ENCODE results near the gene ANXA3.

DNA sequence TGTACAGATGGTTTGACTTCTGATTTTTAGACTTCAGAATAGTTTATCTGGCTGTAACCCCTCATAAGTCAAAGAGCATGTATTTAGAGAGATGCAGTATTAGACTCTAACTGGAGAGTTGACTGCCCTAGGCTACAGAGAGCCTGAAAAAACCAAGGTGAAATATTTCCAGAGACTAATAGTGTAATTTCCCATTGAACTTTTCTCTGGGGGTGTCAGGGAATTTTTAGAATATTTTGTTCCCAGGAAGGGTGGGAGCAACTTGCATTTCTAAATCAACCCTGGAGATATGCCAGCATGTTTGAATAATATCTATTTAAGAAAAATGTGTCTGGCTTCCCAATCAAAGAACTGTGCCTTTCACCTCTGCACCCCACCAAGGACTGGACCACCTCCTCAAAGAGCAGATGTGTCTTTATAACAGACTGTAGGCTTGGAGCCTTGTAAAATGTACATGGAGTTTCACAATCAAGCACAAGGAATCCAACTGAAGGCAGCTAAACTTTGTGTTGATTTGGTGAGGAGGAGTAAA is 2.0 kb downstream of the ANXA3 start:
- no peak for TF ChIP-seq EP300 (IDR thresholded peaks at IDR 0.05; ENCODE audit: low read depth)
- TF ChIP-seq POLR2AphosphoS5 (IDR thresholded peaks at IDR 0.05), result no peak
- TF ChIP-seq, protein P1, sequence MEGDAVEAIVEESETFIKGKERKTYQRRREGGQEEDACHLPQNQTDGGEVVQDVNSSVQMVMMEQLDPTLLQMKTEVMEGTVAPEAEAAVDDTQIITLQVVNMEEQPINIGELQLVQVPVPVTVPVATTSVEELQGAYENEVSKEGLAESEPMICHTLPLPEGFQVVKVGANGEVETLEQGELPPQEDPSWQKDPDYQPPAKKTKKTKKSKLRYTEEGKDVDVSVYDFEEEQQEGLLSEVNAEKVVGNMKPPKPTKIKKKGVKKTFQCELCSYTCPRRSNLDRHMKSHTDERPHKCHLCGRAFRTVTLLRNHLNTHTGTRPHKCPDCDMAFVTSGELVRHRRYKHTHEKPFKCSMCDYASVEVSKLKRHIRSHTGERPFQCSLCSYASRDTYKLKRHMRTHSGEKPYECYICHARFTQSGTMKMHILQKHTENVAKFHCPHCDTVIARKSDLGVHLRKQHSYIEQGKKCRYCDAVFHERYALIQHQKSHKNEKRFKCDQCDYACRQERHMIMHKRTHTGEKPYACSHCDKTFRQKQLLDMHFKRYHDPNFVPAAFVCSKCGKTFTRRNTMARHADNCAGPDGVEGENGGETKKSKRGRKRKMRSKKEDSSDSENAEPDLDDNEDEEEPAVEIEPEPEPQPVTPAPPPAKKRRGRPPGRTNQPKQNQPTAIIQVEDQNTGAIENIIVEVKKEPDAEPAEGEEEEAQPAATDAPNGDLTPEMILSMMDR (IDR thresholded peaks at IDR 0.05), result no peak
- TF ChIP-seq POLR2A (IDR thresholded peaks at IDR 0.05), result no peak

Measured in transverse colon (tissue), 4 donors.